B cell (primary cell): Measurements from ENCODE around the gene NPSR1. TPM values are rescaled to one million over a fixed set of nuclear protein-coding genes. Genes with fewer than 3 reads are reported as not detected.

Source experiments
- ATAC-seq: fragments of 200-7000 bp; cut with Tn5 transposase; one replicate; pipeline ENCODE4 v1.10.0; 2021; ENCODE audit warnings: low read depth, mild to moderate bottlenecking, moderate number of reproducible peaks, moderate library complexity
- CTCF ChIA-PET: fragments of 350-600 bp; sonication (Branson Sonifier 250); formaldehyde crosslinking; loops from one replicate; lab custom pipeline; 2021; ENCODE audit warnings: antibody characterized with exemption, inconsistent platforms; lab: Charles Lee
- POLR2A ChIA-PET: fragments of 350-600 bp; sonication (Branson Sonifier 250); formaldehyde crosslinking; loops from one replicate; lab custom pipeline; 2021; ENCODE audit warnings: antibody characterized with exemption; lab: Charles Lee
- DNase-seq: peaks from one replicate; pipeline ENCODE4 v3.0.0; 2013
- H2AFZ ChIP-seq: 2 replicates; pipeline ENCODE4 v1.6.1; 2012; ENCODE audit warnings: mild to moderate bottlenecking, low read depth, low read length; ENCODE audit not compliant: insufficient read depth, poor library complexity, severe bottlenecking
- H3K27ac ChIP-seq, 2 donors: 1 replicate in 1 of 2; 2 replicates in 1 of 2; pipeline ENCODE4 v1.5.1; 2012 to 2013; ENCODE audit warnings: low read length in 2 of 2, mild to moderate bottlenecking in 2 of 2, moderate library complexity in 1 of 2
- H3K27me3 ChIP-seq, 4 experiments: fragments of 200-600 bp in 1 of 4; sonication (generic) in 1 of 4; replicated peaks in 1 of 4; 1 replicate in 2 of 4; 2 replicates in 2 of 4; pipeline versions ENCODE4 v1.6.1 to v1.7.0; 2013 to 2016; ENCODE audit warnings: low read length in 3 of 4, mild to moderate bottlenecking in 2 of 4, mixed read lengths in 1 of 4, moderate library complexity in 1 of 4; ENCODE audit not compliant: insufficient read depth in 4 of 4, control insufficient read depth in 3 of 4; ENCODE audit errors: control extremely low read depth in 1 of 4
- H3K36me3 ChIP-seq, 2 experiments: replicated peaks in 1 of 2; 1 replicate in 1 of 2; 2 replicates in 1 of 2; pipeline versions ENCODE4 v1.6.1 to v1.7.1; 2013; ENCODE audit warnings: low read length in 1 of 2; ENCODE audit not compliant: insufficient read depth in 2 of 2, control insufficient read depth in 1 of 2; ENCODE audit errors: control extremely low read depth in 1 of 2, extremely low read depth in 1 of 2
- H3K4me1 ChIP-seq, 2 donors: fragments of 200-600 bp in 1 of 2; sonication (generic) in 1 of 2; 1 replicate in 1 of 2; 2 replicates in 1 of 2; pipeline versions ENCODE4 v1.5.1 to v1.6.1; 2013 to 2017; ENCODE audit warnings: low read length in 2 of 2; ENCODE audit not compliant: control insufficient read depth in 2 of 2, insufficient read depth in 2 of 2
- H3K4me2 ChIP-seq: replicated peaks from 2 replicates; pipeline ENCODE3; 2012; ENCODE audit warnings: mild to moderate bottlenecking, low read depth, low read length; ENCODE audit not compliant: poor library complexity, severe bottlenecking
- H3K4me3 ChIP-seq, 5 experiments: fragments of 200-600 bp in 1 of 5; sonication (generic) in 1 of 5; 1 replicate in 3 of 5; 2 replicates in 2 of 5; pipeline versions ENCODE4 v1.5.1 to v1.7.0; 2011 to 2016; ENCODE audit warnings: low read length in 4 of 5, mild to moderate bottlenecking in 4 of 5, low read depth in 2 of 5, control low read depth in 1 of 5, moderate library complexity in 1 of 5; ENCODE audit not compliant: insufficient read depth in 1 of 5; ENCODE audit errors: control extremely low read depth in 1 of 5, extremely low read depth in 1 of 5
- H3K79me2 ChIP-seq: fragments of 200-600 bp; sonication (generic); one replicate; pipeline ENCODE4 v1.6.0; 2016; ENCODE audit warnings: low read length; ENCODE audit not compliant: control insufficient read depth, insufficient read depth
- H3K9ac ChIP-seq: fragments of 200-600 bp; sonication (generic); 2 replicates; pipeline ENCODE4 v1.6.1; 2017; ENCODE audit warnings: mild to moderate bottlenecking, low read length, moderate library complexity
- H3K9me3 ChIP-seq, 3 donors: one replicate each; pipeline versions ENCODE4 v1.6.1 to v1.7.1; 2013; ENCODE audit warnings: low read length in 2 of 3; ENCODE audit not compliant: control insufficient read depth in 2 of 3, insufficient read depth in 1 of 3; ENCODE audit errors: control extremely low read depth in 1 of 3
- H4K20me1 ChIP-seq: 2 replicates; pipeline ENCODE4 v1.6.0; 2012; ENCODE audit warnings: mild to moderate bottlenecking, low read length; ENCODE audit not compliant: insufficient read depth, control insufficient read depth, poor library complexity, severe bottlenecking
- H3K27ac Mint-ChIP-seq: one replicate; pipeline ENCODE4 v1.8.0; 2021; ENCODE audit warnings: mixed read lengths
- H3K27me3 Mint-ChIP-seq: one replicate; pipeline ENCODE4 v1.8.0; 2021; ENCODE audit warnings: mixed read lengths
- H3K4me1 Mint-ChIP-seq: one replicate; pipeline ENCODE4 v1.8.0; 2021; ENCODE audit warnings: mixed read lengths
- H3K4me3 Mint-ChIP-seq: one replicate; pipeline ENCODE4 v1.8.0; 2021; ENCODE audit warnings: mixed read lengths
- H3K9me3 Mint-ChIP-seq: one replicate; pipeline ENCODE4 v1.8.0; 2022; ENCODE audit warnings: mixed read lengths; ENCODE audit not compliant: insufficient read depth
- EZH2 ChIP-seq: IDR thresholded peaks from 2 replicates; pipeline ENCODE4 v1.6.1; 2012; ENCODE audit warnings: borderline replicate concordance, low read depth, mild to moderate bottlenecking, moderate library complexity, low read length; ENCODE audit not compliant: insufficient read depth, poor library complexity, severe bottlenecking
- WGBS: methylation state at CpG from one replicate; pipeline ENCODE4 v1.1.5; 2013; ENCODE audit warnings: missing lambda C conversion rate; ENCODE audit not compliant: insufficient coverage; 5-methylcytosine and 5-hydroxymethylcytosine counted together
- intact Hi-C: fragments of 100-400 bp; cut with micrococcal nuclease; formaldehyde crosslinking; loops from one replicate; pipeline ENCODE4 v1.10.0; 2022
- polyA minus RNA-seq: library from RNA; depleted of rRNA, polyadenylated mRNA; stranded (reverse); fragments of >200 nt; gene quantifications from 2 replicates; pipeline ENCODE4 v1.2.3, GENCODE V29; 2012
- polyA plus RNA-seq: library from polyadenylated mRNA; depleted of rRNA; stranded (reverse); fragments of >200 nt; gene quantifications from 2 replicates; pipeline ENCODE4 v1.2.3, GENCODE V29; 2012
- total RNA-seq, 2 donors: library from RNA; stranded (reverse); fragments of 120-200 nt in 1 of 2; gene quantifications; 1 replicate in 1 of 2; 2 replicates in 1 of 2; pipeline versions ENCODE4 v1.2.3 to v1.2.4, GENCODE V29; 2013 to 2022
- TF ChIP-seq, protein P1 (sequence below): fragments of 200-600 bp; IDR thresholded peaks from one replicate; pipeline ENCODE4 v1.8.0; 2022; ENCODE audit warnings: antibody characterized with exemption, mild to moderate bottlenecking

NPSR1 gene, protein sequence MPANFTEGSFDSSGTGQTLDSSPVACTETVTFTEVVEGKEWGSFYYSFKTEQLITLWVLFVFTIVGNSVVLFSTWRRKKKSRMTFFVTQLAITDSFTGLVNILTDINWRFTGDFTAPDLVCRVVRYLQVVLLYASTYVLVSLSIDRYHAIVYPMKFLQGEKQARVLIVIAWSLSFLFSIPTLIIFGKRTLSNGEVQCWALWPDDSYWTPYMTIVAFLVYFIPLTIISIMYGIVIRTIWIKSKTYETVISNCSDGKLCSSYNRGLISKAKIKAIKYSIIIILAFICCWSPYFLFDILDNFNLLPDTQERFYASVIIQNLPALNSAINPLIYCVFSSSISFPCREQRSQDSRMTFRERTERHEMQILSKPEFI
- total RNA-seq (not detected in 2 replicates), polyA plus RNA-seq (not detected in 2 replicates), polyA minus RNA-seq (not detected in 2 replicates)
- not detected for total RNA-seq (2013)

DNA sequence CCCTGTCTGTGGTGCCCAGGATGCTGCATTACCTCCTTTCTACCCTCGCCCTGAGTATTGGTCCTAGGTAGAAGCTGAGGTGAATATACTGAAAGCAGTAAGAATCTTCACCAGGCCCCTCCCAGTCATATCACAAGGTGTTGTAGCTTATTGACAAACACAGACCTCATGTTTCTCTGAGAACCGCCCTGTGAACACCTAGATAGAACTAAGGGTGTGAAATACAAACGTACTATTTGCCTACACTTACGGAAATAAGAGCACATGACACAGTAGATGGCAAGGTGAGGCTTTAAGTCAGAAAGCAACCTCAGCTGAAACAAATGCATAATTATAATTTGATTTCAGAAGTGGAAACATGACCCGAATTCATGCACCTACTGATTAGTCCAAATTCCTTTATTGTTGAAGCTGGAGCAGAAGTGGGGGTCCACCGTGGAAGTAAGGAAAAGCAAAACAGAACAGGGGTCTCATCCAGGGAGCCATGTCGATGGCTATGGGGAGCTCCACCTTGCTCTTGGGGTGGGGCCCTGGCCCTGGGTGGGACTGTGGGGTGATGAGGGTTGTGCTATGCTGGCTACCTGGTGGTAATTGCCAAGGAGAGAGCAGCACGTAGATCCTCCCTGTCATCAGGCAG lies at the start of gene NPSR1:
TSS of gene NPSR1 (plus strand) at position 587 of the 637 bp plus-strand sequence. CDS start 195 bp downstream, outside the sequence.
- H2AFZ ChIP-seq: no peak within 1 kb of the TSS
- no peak within 1 kb of the TSS for H3K27ac ChIP-seq
- H4K20me1 ChIP-seq: no peaks in the 10 kb centered on the region
- Mint-ChIP-seq H3K4me1 (no peaks in the 10 kb centered on the region), H3K27ac (no peak within 1 kb of the TSS), H3K27me3 (no peaks in the 10 kb centered on the region), H3K9me3 (no peaks in the 10 kb centered on the region), H3K4me3 (no peak within 1 kb of the TSS)
- intact Hi-C loops: no loop called here
- H3K9ac ChIP-seq: no peak within 1 kb of the TSS
- H3K9me3 ChIP-seq: peaks cover 0 to 1% (median 0%) of the 10 kb centered on the region in 3 donors
- DNase-seq: no peak
- H3K4me2 ChIP-seq: no peak within 1 kb of the TSS
- H3K79me2 ChIP-seq: no peaks in the 10 kb centered on the region
- ATAC-seq: no peak
- H3K27me3 ChIP-seq: no peaks in the 10 kb centered on the region
- ChIA-PET POLR2A (no interaction called here), CTCF (no interaction called here)
- H3K4me1 ChIP-seq: no peaks in the 10 kb centered on the region
- no peak within 1 kb of the TSS for H3K4me3 ChIP-seq
- H3K36me3 ChIP-seq: no peaks in the 10 kb centered on the region
- WGBS: 76% methylated on average over 4 of the region's 8 CpGs
- no peak for TF ChIP-seq EZH2
- TF ChIP-seq, protein P1, sequence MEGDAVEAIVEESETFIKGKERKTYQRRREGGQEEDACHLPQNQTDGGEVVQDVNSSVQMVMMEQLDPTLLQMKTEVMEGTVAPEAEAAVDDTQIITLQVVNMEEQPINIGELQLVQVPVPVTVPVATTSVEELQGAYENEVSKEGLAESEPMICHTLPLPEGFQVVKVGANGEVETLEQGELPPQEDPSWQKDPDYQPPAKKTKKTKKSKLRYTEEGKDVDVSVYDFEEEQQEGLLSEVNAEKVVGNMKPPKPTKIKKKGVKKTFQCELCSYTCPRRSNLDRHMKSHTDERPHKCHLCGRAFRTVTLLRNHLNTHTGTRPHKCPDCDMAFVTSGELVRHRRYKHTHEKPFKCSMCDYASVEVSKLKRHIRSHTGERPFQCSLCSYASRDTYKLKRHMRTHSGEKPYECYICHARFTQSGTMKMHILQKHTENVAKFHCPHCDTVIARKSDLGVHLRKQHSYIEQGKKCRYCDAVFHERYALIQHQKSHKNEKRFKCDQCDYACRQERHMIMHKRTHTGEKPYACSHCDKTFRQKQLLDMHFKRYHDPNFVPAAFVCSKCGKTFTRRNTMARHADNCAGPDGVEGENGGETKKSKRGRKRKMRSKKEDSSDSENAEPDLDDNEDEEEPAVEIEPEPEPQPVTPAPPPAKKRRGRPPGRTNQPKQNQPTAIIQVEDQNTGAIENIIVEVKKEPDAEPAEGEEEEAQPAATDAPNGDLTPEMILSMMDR: no peak

DNA sequence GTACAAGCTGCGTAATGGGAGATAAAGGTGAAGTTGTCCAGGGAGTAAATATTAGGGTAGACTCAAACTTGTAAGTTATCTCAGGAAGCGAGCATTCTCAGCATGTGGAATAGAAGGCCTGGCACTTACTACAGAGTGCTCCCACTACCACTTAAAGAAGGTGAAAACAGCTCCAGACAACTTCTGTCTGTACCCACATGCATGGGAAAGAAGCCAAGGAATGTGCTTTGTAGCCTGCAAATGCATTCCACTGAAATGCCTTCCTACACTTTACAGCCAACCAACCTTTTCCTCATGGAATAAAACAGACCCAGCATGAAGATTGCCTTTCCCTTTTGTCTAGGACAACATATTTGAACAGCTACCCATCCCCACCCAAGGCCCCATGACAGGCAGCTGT lies 45.4 kb upstream of the NPSR1 start:
- Mint-ChIP-seq H3K4me1 (no peaks in the 10 kb centered on the region), H3K4me3 (no peak overlapping the region), H3K27me3 (no peaks in the 10 kb centered on the region), H3K27ac (no peak overlapping the region), H3K9me3 (peaks cover 6% of the 10 kb centered on the region)
- Histone ChIP-seq H4K20me1 (no peaks in the 10 kb centered on the region), H3K4me2 (no peak overlapping the region), H2AFZ (no peak overlapping the region), H3K4me1 (no peaks in the 10 kb centered on the region), H3K27ac (no peak overlapping the region), H3K9ac (no peak overlapping the region), H3K36me3 (no peaks in the 10 kb centered on the region), H3K27me3 (no peaks in the 10 kb centered on the region), H3K79me2 (no peaks in the 10 kb centered on the region), H3K9me3 (no peaks in the 10 kb centered on the region), H3K4me3 (no peak overlapping the region)
- 86% methylated on average over 2 of the region's 2 CpGs for WGBS
- ATAC-seq: no peak
- ChIA-PET CTCF (no interaction called here), POLR2A (no interaction called here)
- intact Hi-C loops: no loop called here
- no peak for TF ChIP-seq EZH2
- TF ChIP-seq, protein P1: no peak
- no peak for DNase-seq
